ENCODE data around the gene JCAD.

The JCAD gene

GRCh38 chr10:29998142-29998808 lies 61.1 kb downstream of the JCAD start:
- TF ChIP-seq CTCF (conservative IDR thresholded peaks at IDR 0.05) (peak; percentile 100), ZFX (IDR thresholded peaks at IDR 0.05) (no peak)
- no peak overlapping the region for H3K27ac ChIP-seq

- TF ChIP-seq CTCF (conservative IDR thresholded peaks at IDR 0.05), result no peak
Observed at GRCh38 chr10:29994811-29995210, 64.6 kb downstream of the JCAD start.

GRCh38 chr10:29993319-29993915 lies 66.0 kb downstream of the JCAD start:
- H3K27ac ChIP-seq, result no peak overlapping the region
- TF ChIP-seq ZFX (IDR thresholded peaks at IDR 0.05), result no peak
- no peak for TF ChIP-seq CTCF (conservative IDR thresholded peaks at IDR 0.05)

More at GRCh38 chr10:29994811-29995210, 64.6 kb downstream of the JCAD start:
- no peak overlapping the region for H3K27ac ChIP-seq

- no peak overlapping the region for H3K27ac ChIP-seq
- no peak for TF ChIP-seq CTCF (conservative IDR thresholded peaks at IDR 0.05)
- TF ChIP-seq ZFX (IDR thresholded peaks at IDR 0.05), result no peak
Observed at GRCh38 chr10:29992914-29993313, 66.5 kb downstream of the JCAD start.

GRCh38 chr10:29991382-29991781 lies 68.0 kb downstream of the JCAD start:
- TF ChIP-seq ZFX (IDR thresholded peaks at IDR 0.05) (no peak), CTCF (conservative IDR thresholded peaks at IDR 0.05) (no peak)
- H3K27ac ChIP-seq, result no peak overlapping the region

GRCh38 chr10:29987471-29987870 lies 71.9 kb downstream of the JCAD start:
- H3K27ac ChIP-seq, result no peak overlapping the region
- no peak for TF ChIP-seq ZFX (IDR thresholded peaks at IDR 0.05)
- TF ChIP-seq CTCF (conservative IDR thresholded peaks at IDR 0.05), result no peak

- TF ChIP-seq CTCF (conservative IDR thresholded peaks at IDR 0.05), result no peak
- no peak for TF ChIP-seq ZFX (IDR thresholded peaks at IDR 0.05)
- no peak overlapping the region for H3K27ac ChIP-seq
Observed at GRCh38 chr10:29982997-29983648, 76.3 kb downstream of the JCAD start.
